Lung (tissue), 12 donors: ENCODE data around the gene WAPL. TPM values are rescaled to one million over a fixed set of nuclear protein-coding genes. Genes with fewer than 3 reads are reported as not detected.
"Not testable (repeated sequence)": the region's sequence is repeated elsewhere in the genome, so short reads cannot be mapped to it uniquely, and the experiment has no call there.

Experiments
- ATAC-seq: fragments of 200-7000 bp; cut with Tn5 transposase; one replicate; pipeline ENCODE4 v1.9.1; 2020; ENCODE audit warnings: moderate number of reproducible peaks; ENCODE audit not compliant: insufficient read depth, low FRiP score
- DNase-seq, 3 donors: peaks; one replicate each; pipeline ENCODE4 v3.0.0-alpha.2; 2013 to 2017
- H3K27ac ChIP-seq, 2 donors: one replicate each; pipeline ENCODE4 v1.5.1; 2013; ENCODE audit warnings: mild to moderate bottlenecking in 2 of 2, moderate library complexity in 2 of 2, control low read depth in 1 of 2, inconsistent platforms in 1 of 2, low read depth in 1 of 2, low read length in 1 of 2
- H3K27me3 ChIP-seq, 3 donors: one replicate each; pipeline ENCODE4 v1.5.1; 2013; ENCODE audit warnings: low read length in 2 of 3; ENCODE audit not compliant: control insufficient read depth in 3 of 3, insufficient read depth in 3 of 3
- H3K36me3 ChIP-seq, 4 donors: one replicate each; pipeline ENCODE4 v1.5.1; 2013; ENCODE audit warnings: low read length in 4 of 4, mild to moderate bottlenecking in 1 of 4, moderate library complexity in 1 of 4; ENCODE audit not compliant: control insufficient read depth in 4 of 4, insufficient read depth in 4 of 4
- H3K4me1 ChIP-seq, 5 donors: one replicate each; pipeline ENCODE4 v1.5.1; 2013; ENCODE audit warnings: low read length in 5 of 5, mild to moderate bottlenecking in 2 of 5, moderate library complexity in 1 of 5; ENCODE audit not compliant: control insufficient read depth in 5 of 5, insufficient read depth in 5 of 5
- H3K4me3 ChIP-seq: one replicate; pipeline ENCODE4 v1.5.1; 2013; ENCODE audit warnings: mild to moderate bottlenecking, control low read depth, moderate library complexity
- H3K9ac ChIP-seq, 2 donors: one replicate each; pipeline ENCODE4 v1.5.1; 2013; ENCODE audit warnings: low read length in 2 of 2, control low read depth in 1 of 2; ENCODE audit not compliant: insufficient read depth in 1 of 2
- H3K9me3 ChIP-seq, 4 donors: one replicate each; pipeline ENCODE4 v1.5.1; 2013; ENCODE audit warnings: low read length in 3 of 4, mild to moderate bottlenecking in 1 of 4, moderate library complexity in 1 of 4; ENCODE audit not compliant: control insufficient read depth in 4 of 4, insufficient read depth in 3 of 4
- CTCF ChIP-seq: IDR thresholded peaks from 2 replicates; pipeline ENCODE4 v1.5.1; 2012; ENCODE audit warnings: mild to moderate bottlenecking; ENCODE audit errors: control extremely low read depth, extremely low read depth
- WGBS, 2 donors: extraction: QIAGEN DNeasy Blood & Tissue Kit; methylation state at CpG; one replicate each; pipeline ENCODE4 v1.1.7; 2013; 5-methylcytosine and 5-hydroxymethylcytosine counted together
- polyA plus RNA-seq, 2 donors: library from polyadenylated mRNA; stranded (reverse); fragments of 200-250 nt; gene quantifications; one replicate each; pipeline ENCODE4 v1.2.1, GENCODE V29; 2013
- total RNA-seq, 2 donors: library from RNA; depleted of rRNA in 1 of 2; stranded (reverse); fragments of >200 nt in 1 of 2; gene quantifications; one replicate each; pipeline ENCODE4 v1.2.1, GENCODE V29; 2014 to 2021
- donor health status: control.
- donor health status: control.
- donor health status: Bipolar disorder and iron deficiency.
- donor health status: healthy.
- donor health status: DM: yes; HTN: yes; CAD: no.

Gene WAPL
- total and polyA plus RNA-seq, 4 donors: 15.0 to 67.8 (median 24.0) TPM

GRCh38 chr10:86538547-86538946 lies 17.0 kb upstream of the WAPL start:
- ATAC-seq (no peak), DNase-seq (no peak)
- Histone ChIP-seq H3K4me3 (no peak overlapping the region), H3K27me3 (peaks cover 0 to 20% (median 2%) of the 10 kb centered on the region in 3 donors), H3K4me1 (peaks cover 0 to 8% (median 4%) of the 10 kb centered on the region in 5 donors), H3K9me3 (peaks cover 0 to 1% (median 0%) of the 10 kb centered on the region in 4 donors), H3K27ac (no peak overlapping the region), H3K36me3 (no peaks in the 10 kb centered on the region), H3K9ac (no peak overlapping the region)
- 71 to 76% methylated on average over 7 of the region's 7 CpGs for WGBS, 2 donors
- TF ChIP-seq CTCF: no peak

GRCh38 chr10:86538040-86538439 lies 16.4 kb upstream of the WAPL start:
- not testable (repeated sequence) for H3K9ac ChIP-seq, H3K36me3 ChIP-seq, H3K27ac ChIP-seq, H3K4me3 ChIP-seq, H3K4me1 ChIP-seq, ATAC-seq, DNase-seq, H3K9me3 ChIP-seq
- WGBS, 2 donors: 98% methylated on average over 8 of the region's 8 CpGs
- peaks cover 0 to 20% (median 2%) of the 10 kb centered on the region in 3 donors for H3K27me3 ChIP-seq

GRCh38 chr10:86536294-86536861 lies 14.8 kb upstream of the WAPL start:
- H3K4me1 ChIP-seq: peaks cover 0 to 8% (median 4%) of the 10 kb centered on the region in 5 donors
- ATAC-seq (no peak), DNase-seq (no peak)
- peaks cover 0 to 1% (median 0%) of the 10 kb centered on the region in 4 donors for H3K9me3 ChIP-seq
- H3K4me3 ChIP-seq: no peak overlapping the region
- H3K27me3 ChIP-seq: peaks cover 0 to 20% (median 2%) of the 10 kb centered on the region in 3 donors
- no peak for TF ChIP-seq CTCF
- no peaks in the 10 kb centered on the region for H3K36me3 ChIP-seq
- no peak overlapping the region for H3K9ac ChIP-seq
- no peak overlapping the region for H3K27ac ChIP-seq
- 13 to 31% methylated on average over 40 of the region's 40 CpGs for WGBS, 2 donors

- no peak for TF ChIP-seq CTCF
- DNase-seq (peak in 2 of 3 donors; percentile 30 to 33), ATAC-seq (peak; percentile 96)
- Histone ChIP-seq H3K4me3 (peak overlapping the region; percentile 38), H3K27ac (peak overlapping the region; percentile 36 to 72), H3K9me3 (peaks cover 0 to 1% (median 0%) of the 10 kb centered on the region in 4 donors), H3K27me3 (peaks cover 0 to 20% (median 2%) of the 10 kb centered on the region in 3 donors), H3K36me3 (no peaks in the 10 kb centered on the region), H3K4me1 (peaks cover 0 to 8% (median 4%) of the 10 kb centered on the region in 5 donors), H3K9ac (peak overlapping the region in 1 of 2 donors; percentile 1)
- 28 to 39% methylated on average over 46 to 47 of the region's 47 CpGs for WGBS, 2 donors
Observed at GRCh38 chr10:86535132-86535882, 13.7 kb upstream of the WAPL start.
